ENCODE measurements around the gene HOXA7. TPM values are rescaled to one million over a fixed set of nuclear protein-coding genes. Genes with fewer than 3 reads are reported as not detected.

Gene HOXA7
- total and polyA plus RNA-seq, 9 donors, result 0.23 to 4.5 (median 0.75) TPM

DNA sequence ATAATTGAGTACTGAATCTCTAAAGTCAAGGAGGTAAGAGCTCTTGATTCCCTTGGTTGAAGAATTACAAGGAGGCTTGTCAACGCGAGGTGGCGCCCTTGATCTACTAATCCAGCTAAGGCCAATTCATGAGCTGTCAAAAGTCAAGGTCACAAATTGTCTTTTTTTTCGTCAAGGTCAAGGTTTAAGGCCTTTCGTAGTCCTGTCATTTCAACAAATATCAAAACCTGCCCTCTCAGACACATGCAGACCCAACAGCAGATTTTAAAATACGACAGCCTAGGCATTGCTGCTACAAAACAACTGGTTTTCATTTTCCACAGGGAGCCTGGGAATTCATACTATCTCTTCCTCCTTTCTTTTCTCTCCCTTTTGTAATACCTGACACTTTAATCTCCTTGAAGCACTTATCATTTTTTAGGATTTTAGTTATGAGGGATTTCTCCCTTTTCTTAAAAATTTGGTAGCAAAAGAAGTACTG, 39.9 kb upstream of the HOXA7 start:
- H3K27ac ChIP-seq, result no peak overlapping the region

GRCh38 chr7:27194686-27195379, 38.4 kb upstream of the HOXA7 start:
- H3K4me1 ChIP-seq (ENCODE audit: insufficient read depth), result peaks cover 6% of the 10 kb centered on the region
- H3K9me3 ChIP-seq, result no peaks in the 10 kb centered on the region
- DNase-seq, result no peak
- H3K27ac ChIP-seq, result no peak overlapping the region
- no peaks in the 10 kb centered on the region for H3K36me3 ChIP-seq
- intact Hi-C loops (cut with DNase I), result loop anchor here in 1 of 4 donors (10.0 kb wide), 1 partner anchor 580 kb away; no protein-coding TSS in a partner anchor
- TF ChIP-seq EP300 (IDR thresholded peaks at IDR 0.05) (no peak), CTCF (IDR thresholded peaks at IDR 0.05) (no peak), POLR2A (IDR thresholded peaks at IDR 0.05) (no peak)
- H3K4me3 ChIP-seq, result no peak overlapping the region
- 30 to 53% (median 45%) methylated on average over 9 of the region's 9 CpGs for WGBS, 3 donors
- H3K27me3 ChIP-seq, result peaks cover 14% of the 10 kb centered on the region

More for the DNA sequence above, 39.9 kb upstream of the HOXA7 start:
- peaks cover 6% of the 10 kb centered on the region for H3K4me1 ChIP-seq (ENCODE audit: insufficient read depth)
- H3K4me3 ChIP-seq, result no peak overlapping the region
- H3K9me3 ChIP-seq, result no peaks in the 10 kb centered on the region
- H3K27me3 ChIP-seq, result peaks cover 14% of the 10 kb centered on the region
- 2 to 3% (median 3%) methylated on average over 6 of the region's 6 CpGs for WGBS, 3 donors
- peak; percentile 54 to 86 (median 79) for DNase-seq
- no peaks in the 10 kb centered on the region for H3K36me3 ChIP-seq
- TF ChIP-seq CTCF (IDR thresholded peaks at IDR 0.05) (peak in 2 of 3 donors; percentile 47 to 56), POLR2A (IDR thresholded peaks at IDR 0.05) (no peak)
- intact Hi-C loops (cut with DNase I), result loop anchor here in 1 of 4 donors (10.0 kb wide), 1 partner anchor 578 kb away; no protein-coding TSS in a partner anchor

DNA sequence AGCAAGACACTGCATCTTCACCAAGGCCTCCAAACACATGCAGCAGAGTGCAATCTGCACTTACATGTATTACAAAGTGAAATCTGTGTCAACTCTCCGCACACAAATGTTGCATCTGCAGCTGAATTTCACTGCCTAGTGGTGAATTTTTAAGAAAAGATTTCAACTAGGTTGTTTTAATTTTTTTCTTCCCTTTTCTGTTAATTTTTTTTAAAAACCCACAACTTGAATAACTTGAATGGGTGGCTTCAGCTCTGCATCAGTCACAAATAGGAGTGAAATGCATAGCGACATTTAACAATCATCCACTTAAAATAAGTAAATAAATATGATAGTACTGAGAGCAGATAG, 37.5 kb upstream of the HOXA7 start:
- H3K4me1 ChIP-seq (ENCODE audit: insufficient read depth), result peaks cover 2% of the 10 kb centered on the region
- intact Hi-C loops (cut with DNase I), result loop anchor here in 1 of 4 donors (10.0 kb wide), 1 partner anchor 581 kb away; no protein-coding TSS in a partner anchor
- H3K36me3 ChIP-seq, result no peaks in the 10 kb centered on the region
- no peak for TF ChIP-seq EP300 (IDR thresholded peaks at IDR 0.05)
- 43 to 62% (median 56%) methylated on average over 2 of the region's 2 CpGs for WGBS, 3 donors
- no peaks in the 10 kb centered on the region for H3K9me3 ChIP-seq
- H3K4me3 ChIP-seq, result no peak overlapping the region
- DNase-seq, result no peak
- peaks cover 14% of the 10 kb centered on the region for H3K27me3 ChIP-seq
- no peak overlapping the region for H3K27ac ChIP-seq

GRCh38 chr7:27193335-27194001, 37.0 kb upstream of the HOXA7 start:
- Histone ChIP-seq H3K4me1 (ENCODE audit: insufficient read depth) (peaks cover 2% of the 10 kb centered on the region), H3K27ac (no peak overlapping the region), H3K4me3 (peak overlapping the region; percentile 38), H3K27me3 (peaks cover 14% of the 10 kb centered on the region), H3K36me3 (no peaks in the 10 kb centered on the region), H3K9me3 (no peaks in the 10 kb centered on the region)
- DNase-seq, result no peak
- intact Hi-C loops (cut with DNase I), result loop anchor here in 1 of 4 donors (10.0 kb wide), 1 partner anchor 581 kb away; no protein-coding TSS in a partner anchor
- WGBS, 3 donors, result 20 to 33% (median 25%) methylated on average over 29 of the region's 29 CpGs
- TF ChIP-seq EP300 (IDR thresholded peaks at IDR 0.05), result no peak
- no peak for TF ChIP-seq CTCF (IDR thresholded peaks at IDR 0.05)
- TF ChIP-seq POLR2A (IDR thresholded peaks at IDR 0.05), result no peak

All from ovary (tissue), 9 donors.